H9 (cell line): ENCODE measurements around the gene ST7L. TPM values are rescaled to one million over a fixed set of nuclear protein-coding genes. Genes with fewer than 3 reads are reported as not detected.

Source experiments
- DNase-seq: peaks from one replicate; pipeline ENCODE4 v3.0.0-alpha.2; 2017
- H2AFZ ChIP-seq: one replicate; pipeline ENCODE4 v1.6.1; 2013; ENCODE audit warnings: mild to moderate bottlenecking, low read length, control low read depth, moderate library complexity
- H2AK5ac ChIP-seq: 2 replicates; pipeline ENCODE4 v1.6.1; 2013; ENCODE audit warnings: low read length, control low read depth, mixed read lengths; ENCODE audit not compliant: insufficient read length
- H2BK120ac ChIP-seq: one replicate; pipeline ENCODE4 v1.6.1; 2013; ENCODE audit warnings: low read depth, mild to moderate bottlenecking, low read length, control low read depth, inconsistent platforms; ENCODE audit not compliant: poor library complexity, severe bottlenecking
- H2BK12ac ChIP-seq: 2 replicates; pipeline ENCODE4 v1.6.1; 2013; ENCODE audit warnings: low read length, control low read depth, mixed read lengths, low read depth; ENCODE audit not compliant: insufficient read length
- H2BK15ac ChIP-seq: 2 replicates; pipeline ENCODE4 v1.6.1; 2013; ENCODE audit warnings: low read depth, low read length, control low read depth
- H2BK20ac ChIP-seq: one replicate; pipeline ENCODE4 v1.6.1; 2013; ENCODE audit warnings: low read depth, mild to moderate bottlenecking, low read length, control low read depth, inconsistent platforms; ENCODE audit not compliant: poor library complexity, severe bottlenecking
- H2BK5ac ChIP-seq: 2 replicates; pipeline ENCODE4 v1.6.1; 2013; ENCODE audit warnings: low read length, control low read depth, mixed read lengths; ENCODE audit not compliant: insufficient read length
- H3K14ac ChIP-seq: 2 replicates; pipeline ENCODE4 v1.6.1; 2013; ENCODE audit warnings: low read length, control low read depth; ENCODE audit not compliant: insufficient read depth
- H3K18ac ChIP-seq: 2 replicates; pipeline ENCODE4 v1.6.1; 2013; ENCODE audit warnings: low read depth, mild to moderate bottlenecking, mixed read lengths, low read length, control low read depth; ENCODE audit not compliant: insufficient read length
- H3K23ac ChIP-seq: 2 replicates; pipeline ENCODE4 v1.6.1; 2013; ENCODE audit warnings: low read length, control low read depth, mixed read lengths, low read depth; ENCODE audit not compliant: insufficient read length
- H3K23me2 ChIP-seq: 2 replicates; pipeline ENCODE4 v1.6.1; 2013; ENCODE audit warnings: low read depth, mild to moderate bottlenecking, mixed read lengths, low read length, control low read depth; ENCODE audit not compliant: insufficient read length, poor library complexity, severe bottlenecking
- H3K27ac ChIP-seq: 2 replicates; pipeline ENCODE4 v1.5.1; 2013; ENCODE audit warnings: low read length, control low read depth, mixed read lengths, low read depth; ENCODE audit not compliant: insufficient read length
- H3K27me3 ChIP-seq: 2 replicates; pipeline ENCODE4 v1.6.1; 2013; ENCODE audit warnings: low read length, control low read depth, inconsistent platforms; ENCODE audit not compliant: insufficient read depth
- H3K4ac ChIP-seq: 2 replicates; pipeline ENCODE4 v1.6.1; 2013; ENCODE audit warnings: low read depth, mild to moderate bottlenecking, control low read depth, inconsistent platforms, low read length, moderate library complexity
- H3K4me1 ChIP-seq: 2 replicates; pipeline ENCODE4 v1.6.1; 2013; ENCODE audit warnings: low read length, control low read depth, inconsistent platforms; ENCODE audit not compliant: insufficient read depth
- H3K4me2 ChIP-seq: 2 replicates; pipeline ENCODE4 v1.6.1; 2013; ENCODE audit warnings: low read length, control low read depth, mixed read lengths; ENCODE audit not compliant: insufficient read length, insufficient read depth
- H3K56ac ChIP-seq: 2 replicates; pipeline ENCODE4 v1.6.1; 2013; ENCODE audit warnings: low read depth, mild to moderate bottlenecking, mixed read lengths, low read length, control low read depth; ENCODE audit not compliant: insufficient read length
- H3K79me1 ChIP-seq: 2 replicates; pipeline ENCODE4 v1.6.1; 2013; ENCODE audit warnings: low read depth, mild to moderate bottlenecking, moderate library complexity, low read length, control low read depth, inconsistent platforms; ENCODE audit not compliant: insufficient read depth, poor library complexity, severe bottlenecking
- H3K79me2 ChIP-seq: 2 replicates; pipeline ENCODE4 v1.6.1; 2013; ENCODE audit warnings: low read length, control low read depth, inconsistent platforms; ENCODE audit not compliant: insufficient read depth
- H3K9ac ChIP-seq: 2 replicates; pipeline ENCODE4 v1.6.1; 2013; ENCODE audit warnings: low read length, control low read depth, mixed read lengths; ENCODE audit not compliant: insufficient read length; ENCODE audit errors: extremely low read depth
- H3K9me3 ChIP-seq: one replicate; pipeline ENCODE4 v1.6.1; 2013; ENCODE audit warnings: low read depth, low read length, inconsistent platforms; ENCODE audit not compliant: control insufficient read depth
- H3T11ph ChIP-seq: one replicate; pipeline ENCODE4 v1.6.1; 2013; ENCODE audit warnings: mild to moderate bottlenecking, low read length, control low read depth, inconsistent platforms
- H4K20me1 ChIP-seq: one replicate; pipeline ENCODE4 v1.6.1; 2013; ENCODE audit not compliant: control insufficient read depth, insufficient read length, insufficient read depth
- H4K5ac ChIP-seq: 2 replicates; pipeline ENCODE4 v1.6.1; 2013; ENCODE audit warnings: low read depth, mild to moderate bottlenecking, mixed read lengths, low read length, control low read depth; ENCODE audit not compliant: insufficient read length
- H4K8ac ChIP-seq: replicated peaks from 2 replicates; pipeline ENCODE4 v1.6.1; 2013; ENCODE audit warnings: low read length, control low read depth, mixed read lengths, low read depth; ENCODE audit not compliant: insufficient read length
- H4K91ac ChIP-seq: 2 replicates; pipeline ENCODE4 v1.6.1; 2013; ENCODE audit warnings: low read depth, mild to moderate bottlenecking, moderate library complexity, mixed read lengths, low read length, control low read depth; ENCODE audit not compliant: insufficient read length
- H3K27ac Mint-ChIP-seq, 3 experiments: 2 replicates in 2 of 3; 3 replicates in 1 of 3; pipeline ENCODE4 v1.8.0; 2020 to 2021; ENCODE audit warnings: mixed read lengths in 3 of 3, mild to moderate bottlenecking in 1 of 3, moderate library complexity in 1 of 3
- H3K27me3 Mint-ChIP-seq: 2 replicates; pipeline ENCODE4 v1.8.0; 2021; ENCODE audit warnings: low read depth, mild to moderate bottlenecking, moderate library complexity, mixed read lengths
- H3K36me3 Mint-ChIP-seq, 3 experiments: 2 replicates in 2 of 3; 3 replicates in 1 of 3; pipeline ENCODE4 v1.8.0; 2020 to 2021; ENCODE audit warnings: low read depth in 3 of 3, mixed read lengths in 3 of 3; ENCODE audit not compliant: insufficient read depth in 1 of 3
- H3K4me1 Mint-ChIP-seq, 2 experiments: 2 replicates each; pipeline ENCODE4 v1.8.0; 2020; ENCODE audit warnings: mixed read lengths in 2 of 2
- H3K4me3 Mint-ChIP-seq, 2 experiments: 2 replicates in 1 of 2; 3 replicates in 1 of 2; pipeline ENCODE4 v1.8.0; 2020 to 2021; ENCODE audit warnings: mild to moderate bottlenecking in 2 of 2, mixed read lengths in 2 of 2, moderate library complexity in 1 of 2
- H3K9me3 Mint-ChIP-seq, 2 experiments: 2 replicates in 1 of 2; 3 replicates in 1 of 2; pipeline ENCODE4 v1.8.0; 2020; ENCODE audit warnings: mild to moderate bottlenecking in 2 of 2, mixed read lengths in 2 of 2, moderate library complexity in 1 of 2
- WGBS: extraction: QIAGEN DNeasy Blood & Tissue Kit; methylation state at CpG from one replicate; pipeline ENCODE4 v1.1.7; 2013; ENCODE audit warnings: missing lambda C conversion rate, low lambda C conversion rate, mixed read lengths; ENCODE audit not compliant: insufficient read length; ENCODE audit errors: extremely low coverage; 5-methylcytosine and 5-hydroxymethylcytosine counted together
- total RNA-seq: library from RNA; stranded (reverse); gene quantifications from 2 replicates; pipeline ENCODE4 v1.2.1, GENCODE V29; 2021
- TF ChIP-seq, protein P1 (sequence below): fragments of 200-600 bp; sonication (generic); conservative IDR thresholded peaks from 3 replicates; pipeline ENCODE4 v1.8.0; 2021; ENCODE audit warnings: antibody characterized with exemption, mild to moderate bottlenecking

ST7L gene
- total RNA-seq, 1 experiment from 2014 or later = 16.0 TPM

- Histone ChIP-seq H2BK12ac (no peak overlapping the region), H4K91ac (no peak overlapping the region), H2BK20ac (no peak overlapping the region), H3K56ac (no peak overlapping the region), H4K5ac (no peak overlapping the region), H3K27me3 (no peaks in the 10 kb centered on the region), H3K18ac (no peak overlapping the region), H2BK15ac (no peak overlapping the region), H3K27ac (no peak overlapping the region), H3K9me3 (no peaks in the 10 kb centered on the region), H3K4me1 (no peaks in the 10 kb centered on the region), H3K79me1 (no peaks in the 10 kb centered on the region), H2AK5ac (no peak overlapping the region), H2BK120ac (no peak overlapping the region), H4K20me1 (no peaks in the 10 kb centered on the region), H2BK5ac (no peak overlapping the region), H3T11ph (no peak overlapping the region), H4K8ac (no peak overlapping the region), H3K23me2 (no peaks in the 10 kb centered on the region), H3K9ac (no peak overlapping the region), H3K79me2 (no peaks in the 10 kb centered on the region), H3K23ac (no peak overlapping the region), H3K4ac (no peak overlapping the region), H3K4me2 (no peak overlapping the region), H2AFZ (no peak overlapping the region), H3K14ac (no peak overlapping the region)
- TF ChIP-seq, protein P1, sequence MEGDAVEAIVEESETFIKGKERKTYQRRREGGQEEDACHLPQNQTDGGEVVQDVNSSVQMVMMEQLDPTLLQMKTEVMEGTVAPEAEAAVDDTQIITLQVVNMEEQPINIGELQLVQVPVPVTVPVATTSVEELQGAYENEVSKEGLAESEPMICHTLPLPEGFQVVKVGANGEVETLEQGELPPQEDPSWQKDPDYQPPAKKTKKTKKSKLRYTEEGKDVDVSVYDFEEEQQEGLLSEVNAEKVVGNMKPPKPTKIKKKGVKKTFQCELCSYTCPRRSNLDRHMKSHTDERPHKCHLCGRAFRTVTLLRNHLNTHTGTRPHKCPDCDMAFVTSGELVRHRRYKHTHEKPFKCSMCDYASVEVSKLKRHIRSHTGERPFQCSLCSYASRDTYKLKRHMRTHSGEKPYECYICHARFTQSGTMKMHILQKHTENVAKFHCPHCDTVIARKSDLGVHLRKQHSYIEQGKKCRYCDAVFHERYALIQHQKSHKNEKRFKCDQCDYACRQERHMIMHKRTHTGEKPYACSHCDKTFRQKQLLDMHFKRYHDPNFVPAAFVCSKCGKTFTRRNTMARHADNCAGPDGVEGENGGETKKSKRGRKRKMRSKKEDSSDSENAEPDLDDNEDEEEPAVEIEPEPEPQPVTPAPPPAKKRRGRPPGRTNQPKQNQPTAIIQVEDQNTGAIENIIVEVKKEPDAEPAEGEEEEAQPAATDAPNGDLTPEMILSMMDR = no peak
- H3K27me3 Mint-ChIP-seq = no peaks in the 10 kb centered on the region
- no peaks in the 10 kb centered on the region for H3K4me1 Mint-ChIP-seq
- H3K27ac Mint-ChIP-seq = no peak overlapping the region
- DNase-seq = no peak
- H3K9me3 Mint-ChIP-seq = no peaks in the 10 kb centered on the region
- peaks cover 0 to 5% (median 4%) of the 10 kb centered on the region in 3 experiments; a peak in 1 of 7 replicates for H3K36me3 Mint-ChIP-seq
- WGBS = no CpG with 5 or more reads among the region's 3 CpGs
- no peak overlapping the region for H3K4me3 Mint-ChIP-seq
Measured at GRCh38 chr1:112544751-112545150, 74.2 kb downstream of the ST7L start.
